Endothelial cell of umbilical vein (primary cell): ENCODE data around the gene RASAL3. TPM values are rescaled to one million over a fixed set of nuclear protein-coding genes. Genes with fewer than 3 reads are reported as not detected.
"Not testable (repeated sequence)": the region's sequence is repeated elsewhere in the genome, so short reads cannot be mapped to it uniquely, and the experiment has no call there.

ENCODE experiments used
- BruUV-seq: library from RNA; stranded (reverse); fragments of 400-500 nt; replicated peaks from 2 replicates; lab custom pipeline; 2021; lab: Mats Ljungman, UMichigan
- CTCF ChIA-PET: fragments of 300-600, 350-600 bp; sonication (Branson Sonifier 250); formaldehyde crosslinking; loops from one replicate; lab custom pipeline; 2021; ENCODE audit warnings: antibody characterized with exemption, inconsistent platforms; lab: Charles Lee
- POLR2A ChIA-PET: fragments of 300-600, 350-600 bp; sonication (Branson Sonifier 250); formaldehyde crosslinking; loops from one replicate; lab custom pipeline; 2021; ENCODE audit warnings: antibody characterized with exemption, inconsistent platforms; lab: Charles Lee
- DNase-seq: peaks from one replicate; pipeline ENCODE4 v3.0.0-alpha.2; 2011; ENCODE audit warnings: low read depth, low spot score
- FAIRE-seq: peaks from 2 replicates; lab custom pipeline; 2011; peaks lifted over from hg19 to GRCh38; lab: Jason Lieb, UNC
- H2AFZ ChIP-seq: 2 replicates; pipeline ENCODE4 v1.6.0; 2012; ENCODE audit warnings: low read depth, low read length, control low read depth, inconsistent platforms
- H3K27ac ChIP-seq: 2 replicates; pipeline ENCODE4 v1.5.1; 2011; ENCODE audit warnings: low read depth, mild to moderate bottlenecking, control low read depth, low read length, moderate library complexity; ENCODE audit not compliant: insufficient read depth
- H3K27me3 ChIP-seq, 2 experiments: 2 replicates each; pipeline versions ENCODE4 v1.6.0 to v1.6.1; 2011; ENCODE audit warnings: low read length in 2 of 2, mixed read lengths in 1 of 2; ENCODE audit not compliant: control insufficient read depth in 2 of 2, insufficient read depth in 2 of 2
- H3K36me3 ChIP-seq, 2 experiments: 2 replicates in 1 of 2; 3 replicates in 1 of 2; pipeline ENCODE4 v1.5.1; 2011; ENCODE audit warnings: low read length in 2 of 2, mild to moderate bottlenecking in 1 of 2, moderate library complexity in 1 of 2; ENCODE audit not compliant: control insufficient read depth in 2 of 2, insufficient read depth in 2 of 2; ENCODE audit errors: extremely low read depth in 1 of 2
- H3K4me1 ChIP-seq: 3 replicates; pipeline ENCODE4 v1.5.1; 2011; ENCODE audit warnings: mild to moderate bottlenecking, low read length; ENCODE audit not compliant: control insufficient read depth, insufficient read depth; ENCODE audit errors: extremely low read depth
- H3K4me2 ChIP-seq: 2 replicates; pipeline ENCODE4 v1.6.1; 2011; ENCODE audit warnings: low read length, control low read depth, mixed read lengths; ENCODE audit not compliant: insufficient read depth
- H3K4me3 ChIP-seq, 3 experiments: fragments of 200-600 bp in 1 of 3; sonication (generic), shearing (Covaris generic) in 1 of 3; replicated peaks in 1 of 3; 2 replicates each; pipeline ENCODE4 v1.5.1; 2011 to 2016; ENCODE audit warnings: control low read depth in 3 of 3, low read length in 3 of 3, mild to moderate bottlenecking in 2 of 3, inconsistent platforms in 1 of 3, low read depth in 1 of 3, moderate library complexity in 1 of 3; ENCODE audit not compliant: insufficient read depth in 1 of 3
- H3K79me2 ChIP-seq: 2 replicates; pipeline ENCODE4 v1.6.0; 2012; ENCODE audit warnings: low read length, inconsistent platforms; ENCODE audit not compliant: control insufficient read depth, insufficient read depth
- H3K9ac ChIP-seq: replicated peaks from 2 replicates; pipeline ENCODE3; 2011; ENCODE audit warnings: low read length, control low read depth; ENCODE audit not compliant: insufficient read depth; ENCODE audit errors: extremely low read depth
- H3K9me1 ChIP-seq: replicated peaks from 3 replicates; pipeline ENCODE4 v1.6.0; 2011; ENCODE audit warnings: mild to moderate bottlenecking, low read length; ENCODE audit not compliant: control insufficient read depth, insufficient read depth; ENCODE audit errors: extremely low read depth
- H3K9me3 ChIP-seq: replicated peaks from 2 replicates; pipeline ENCODE4 v1.5.1; 2012; ENCODE audit warnings: low read length, inconsistent platforms; ENCODE audit not compliant: control insufficient read depth, insufficient read depth
- H4K20me1 ChIP-seq: replicated peaks from 2 replicates; pipeline ENCODE3; 2011; ENCODE audit warnings: mild to moderate bottlenecking, low read length; ENCODE audit not compliant: control insufficient read depth, insufficient read depth; ENCODE audit errors: extremely low read depth
- EZH2 ChIP-seq: IDR thresholded peaks from 2 replicates; pipeline ENCODE4 v1.6.1; 2012; ENCODE audit warnings: borderline replicate concordance, low read depth, mild to moderate bottlenecking, moderate library complexity, low read length, inconsistent platforms; ENCODE audit not compliant: severe bottlenecking
- FOS ChIP-seq: IDR thresholded peaks from 2 replicates; pipeline ENCODE4 v1.6.1; 2011; ENCODE audit warnings: mild to moderate bottlenecking, low read length, moderate library complexity, borderline replicate concordance; ENCODE audit not compliant: insufficient read depth
- GATA2 ChIP-seq: IDR thresholded peaks from 2 replicates; pipeline ENCODE4 v1.7.0; 2011; ENCODE audit warnings: low read depth, mild to moderate bottlenecking, moderate library complexity, mixed read lengths, low read length; ENCODE audit not compliant: insufficient read length, insufficient read depth
- JUN ChIP-seq: IDR thresholded peaks from 2 replicates; pipeline ENCODE4 v1.6.1; 2011; ENCODE audit warnings: borderline replicate concordance, low read depth; ENCODE audit not compliant: insufficient read length, insufficient read depth
- MYC ChIP-seq: IDR thresholded peaks from one replicate; pipeline ENCODE4 v1.6.1; 2011; ENCODE audit warnings: mild to moderate bottlenecking, low read depth, low read length
- POLR2A ChIP-seq: IDR thresholded peaks from 2 replicates; pipeline ENCODE4 v1.6.1; 2012; ENCODE audit warnings: low read depth, mild to moderate bottlenecking, control low read depth, low read length
- POLR2AphosphoS5 ChIP-seq: IDR thresholded peaks from 2 replicates; pipeline ENCODE4 v1.6.1; 2012; ENCODE audit warnings: low read depth, mild to moderate bottlenecking, control low read depth, low read length, moderate library complexity; ENCODE audit not compliant: insufficient read depth
- dilution Hi-C: fragments of 300-500 bp; cut with MboI; formaldehyde crosslinking; loops from one replicate; pipeline ENCODE4 v1.15.0; 2019; ENCODE audit warnings: low sequenced_read_pairs; ENCODE audit not compliant: extremely low pct_ligation_motif_present
- intact Hi-C: fragments of 100-400 bp; cut with micrococcal nuclease; formaldehyde crosslinking; loops from one replicate; pipeline ENCODE4 v1.10.0; 2022
- polyA plus RNA-seq, 4 experiments: library from polyadenylated mRNA; depleted of rRNA in 3 of 4; stranded (reverse) in 3 of 4; unstranded in 1 of 4; fragments of >200 nt; gene quantifications; 2 replicates each; pipeline versions ENCODE4 v1.2.1 to v1.2.3, GENCODE V29; 2011 to 2012; ENCODE audit warnings: missing spikeins in 1 of 4
- total RNA-seq: library from RNA; stranded (reverse); gene quantifications from 2 replicates; pipeline ENCODE4 v1.2.3, GENCODE V29; 2021
- TF ChIP-seq, protein P1 (sequence below): IDR thresholded peaks from 2 replicates; pipeline ENCODE4 v1.6.1; 2011; ENCODE audit not compliant: insufficient read depth, insufficient read length
- TF ChIP-seq, protein P2 (sequence below), 2 donors: IDR thresholded peaks; 1 replicate in 1 of 2; 2 replicates in 1 of 2; pipeline ENCODE4 v1.5.1; 2011; ENCODE audit warnings: low read length in 2 of 2, mild to moderate bottlenecking in 2 of 2, moderate library complexity in 2 of 2, control low read depth in 1 of 2, inconsistent platforms in 1 of 2, low read depth in 1 of 2; ENCODE audit not compliant: insufficient read depth in 1 of 2; ENCODE audit errors: extremely low read depth in 1 of 2

Gene RASAL3
- total and polyA plus RNA-seq, 2 donors (not counting 3 experiments of a cell fraction or from before 2014, with no cell fraction given), result 4.1 to 5.7 TPM

DNA sequence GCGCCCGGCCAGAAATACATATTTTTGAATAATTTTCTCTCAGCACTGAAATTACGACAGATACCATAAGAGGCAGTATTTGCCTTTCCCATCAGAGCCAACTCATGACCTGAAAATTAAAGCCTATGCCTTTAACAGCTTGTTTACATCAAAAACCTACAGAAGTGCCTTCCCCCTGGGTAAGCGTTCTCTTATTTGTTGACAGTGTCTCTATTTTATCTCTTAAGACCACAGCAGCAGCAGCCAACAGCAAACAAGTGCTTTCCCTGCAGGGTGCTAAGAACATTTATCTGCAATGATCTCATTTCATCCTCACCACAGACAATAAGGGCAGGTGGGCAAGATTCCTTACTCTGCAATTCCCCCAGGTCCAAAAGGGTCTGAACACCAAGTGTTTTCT, 51.5 kb downstream of the RASAL3 start:
- Histone ChIP-seq H3K9me1 (no peaks in the 10 kb centered on the region), H4K20me1 (no peaks in the 10 kb centered on the region), H3K79me2 (peaks cover 90% of the 10 kb centered on the region), H3K9me3 (no peaks in the 10 kb centered on the region), H2AFZ (no peak overlapping the region), H3K4me3 (no peak overlapping the region), H3K27ac (no peak overlapping the region), H3K9ac (no peak overlapping the region), H3K27me3 (no peaks in the 10 kb centered on the region), H3K36me3 (peaks cover 6 to 11% of the 10 kb centered on the region in 2 experiments), H3K4me1 (peaks cover 11% of the 10 kb centered on the region), H3K4me2 (no peak overlapping the region)
- POLR2A ChIA-PET, result no interaction called here
- DNase-seq, result no peak
- BruUV-seq, result no TSS peak
- no peak for FAIRE-seq
- CTCF ChIA-PET, result interaction anchor here (1.4 kb wide), 1 partner anchor 143 kb away, joined by 4 read pairs; no protein-coding TSS in a partner anchor
- dilution Hi-C loops (no loop called here), intact Hi-C loops (no loop called here)
- TF ChIP-seq MYC (no peak), EZH2 (no peak), POLR2AphosphoS5 (no peak), FOS (no peak), GATA2 (no peak), JUN (no peak), POLR2A (no peak)
- TF ChIP-seq, protein P1, sequence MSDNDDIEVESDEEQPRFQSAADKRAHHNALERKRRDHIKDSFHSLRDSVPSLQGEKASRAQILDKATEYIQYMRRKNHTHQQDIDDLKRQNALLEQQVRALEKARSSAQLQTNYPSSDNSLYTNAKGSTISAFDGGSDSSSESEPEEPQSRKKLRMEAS, result no peak
- TF ChIP-seq, protein P2, sequence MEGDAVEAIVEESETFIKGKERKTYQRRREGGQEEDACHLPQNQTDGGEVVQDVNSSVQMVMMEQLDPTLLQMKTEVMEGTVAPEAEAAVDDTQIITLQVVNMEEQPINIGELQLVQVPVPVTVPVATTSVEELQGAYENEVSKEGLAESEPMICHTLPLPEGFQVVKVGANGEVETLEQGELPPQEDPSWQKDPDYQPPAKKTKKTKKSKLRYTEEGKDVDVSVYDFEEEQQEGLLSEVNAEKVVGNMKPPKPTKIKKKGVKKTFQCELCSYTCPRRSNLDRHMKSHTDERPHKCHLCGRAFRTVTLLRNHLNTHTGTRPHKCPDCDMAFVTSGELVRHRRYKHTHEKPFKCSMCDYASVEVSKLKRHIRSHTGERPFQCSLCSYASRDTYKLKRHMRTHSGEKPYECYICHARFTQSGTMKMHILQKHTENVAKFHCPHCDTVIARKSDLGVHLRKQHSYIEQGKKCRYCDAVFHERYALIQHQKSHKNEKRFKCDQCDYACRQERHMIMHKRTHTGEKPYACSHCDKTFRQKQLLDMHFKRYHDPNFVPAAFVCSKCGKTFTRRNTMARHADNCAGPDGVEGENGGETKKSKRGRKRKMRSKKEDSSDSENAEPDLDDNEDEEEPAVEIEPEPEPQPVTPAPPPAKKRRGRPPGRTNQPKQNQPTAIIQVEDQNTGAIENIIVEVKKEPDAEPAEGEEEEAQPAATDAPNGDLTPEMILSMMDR (IDR thresholded peaks at IDR 0.05; ENCODE audit: extremely low read depth in 1 of 2, insufficient read depth in 1 of 2, low read depth in 1 of 2, low read length in 2 of 2), result no peak

DNA sequence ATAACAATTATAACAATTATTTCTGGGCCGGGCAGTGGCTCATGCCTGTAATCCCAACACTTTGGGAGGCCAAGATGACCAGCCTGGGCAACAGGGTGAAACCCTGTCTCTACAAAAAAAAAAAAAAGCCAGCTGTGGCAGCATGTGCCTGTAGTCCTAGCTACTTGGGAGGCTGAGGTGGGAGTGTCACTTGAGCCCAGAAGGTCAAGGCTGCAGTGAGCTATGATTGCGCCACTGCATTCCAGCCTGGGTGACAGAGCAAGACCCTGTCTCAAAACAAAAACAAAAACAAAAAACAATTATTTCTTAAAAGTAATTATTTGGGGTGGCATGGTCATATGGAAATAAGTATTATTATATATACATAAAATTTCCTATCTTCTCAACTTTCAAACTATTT, 53.0 kb downstream of the RASAL3 start:
- H3K27ac ChIP-seq, CTCF ChIA-PET, intact Hi-C loops, H3K9me1 ChIP-seq, FAIRE-seq, H3K9me3 ChIP-seq, dilution Hi-C loops, H3K27me3 ChIP-seq, H3K4me1 ChIP-seq, BruUV-seq, H4K20me1 ChIP-seq, H3K9ac ChIP-seq, DNase-seq, H3K4me3 ChIP-seq, H3K4me2 ChIP-seq, H2AFZ ChIP-seq: not testable (repeated sequence)
- Histone ChIP-seq H3K36me3 (peaks cover 4 to 11% of the 10 kb centered on the region in 2 experiments), H3K79me2 (peaks cover 90% of the 10 kb centered on the region)
- POLR2A ChIA-PET, result interaction anchor here (0.6 kb wide), 1 partner anchor 1538 kb away, joined by 3 read pairs; no protein-coding TSS in a partner anchor
